ENCODE results near the gene TSSC4. TPM values are rescaled to one million over a fixed set of nuclear protein-coding genes. Genes with fewer than 3 reads are reported as not detected.

TSSC4 gene
- total and polyA plus RNA-seq, 5 donors from 2014 or later: 59.6 to 97.4 (median 69.8) TPM

GRCh38 chr11:2439820-2440219 lies 39.3 kb downstream of the TSSC4 start:
- peak overlapping the region in 1 of 4 donors; percentile 75 for H3K4me3 Mint-ChIP-seq
- H3K36me3 ChIP-seq (ENCODE audit: control insufficient read depth, insufficient read depth, low read length): no peaks in the 10 kb centered on the region

DNA sequence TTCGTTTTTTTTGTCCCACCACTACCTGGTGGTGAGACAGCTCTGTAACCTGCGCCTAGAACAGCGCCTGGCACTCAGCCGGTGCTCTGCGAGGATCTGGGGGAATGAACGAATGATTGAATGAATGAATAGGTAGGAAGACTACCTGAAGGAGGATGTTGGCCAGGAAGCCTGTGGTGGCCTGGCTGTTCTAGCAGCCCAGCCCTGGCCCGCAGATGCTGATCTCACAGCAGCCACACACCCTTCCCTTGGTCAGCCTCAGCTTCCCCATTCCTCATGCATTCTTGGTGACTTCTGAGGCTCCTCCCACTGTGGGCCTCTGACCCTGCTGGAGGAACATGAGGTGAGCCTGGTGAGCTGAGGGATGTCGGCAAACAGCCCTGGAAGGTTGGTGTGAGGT lies 40.1 kb downstream of the TSSC4 start:
- no peaks in the 10 kb centered on the region for H3K27me3 ChIP-seq (ENCODE audit: control insufficient read depth, insufficient read depth, low read length)

More at GRCh38 chr11:2439820-2440219, 39.3 kb downstream of the TSSC4 start:
- H3K27ac Mint-ChIP-seq: peak overlapping the region in 1 of 3 donors; percentile 86
- ATAC-seq (ENCODE audit: low read depth in 2 of 2) (no peak), DNase-seq (no peak)
- H3K27me3 Mint-ChIP-seq: peaks cover 11% of the 10 kb centered on the region
- peaks cover 0 to 2% (median 0%) of the 10 kb centered on the region in 7 donors for H3K9me3 Mint-ChIP-seq
- H3K4me1 ChIP-seq (ENCODE audit: control insufficient read depth, insufficient read depth, low read length, poor library complexity, severe bottlenecking): peaks cover 22% of the 10 kb centered on the region
- H3K27ac ChIP-seq (ENCODE audit: insufficient read depth, low read length, poor library complexity, severe bottlenecking): no peak overlapping the region
- H3K27me3 ChIP-seq (ENCODE audit: control insufficient read depth, insufficient read depth, low read length): no peaks in the 10 kb centered on the region
- no peaks in the 10 kb centered on the region for H3K36me3 Mint-ChIP-seq
- no peaks in the 10 kb centered on the region for H3K9me3 ChIP-seq (ENCODE audit: control insufficient read depth in 2 of 2, low read length in 2 of 2)
- H3K4me1 Mint-ChIP-seq: peaks cover 11 to 20% (median 15%) of the 10 kb centered on the region in 4 donors
- H3K4me3 ChIP-seq (ENCODE audit: low read depth, low read length): no peak overlapping the region

DNA sequence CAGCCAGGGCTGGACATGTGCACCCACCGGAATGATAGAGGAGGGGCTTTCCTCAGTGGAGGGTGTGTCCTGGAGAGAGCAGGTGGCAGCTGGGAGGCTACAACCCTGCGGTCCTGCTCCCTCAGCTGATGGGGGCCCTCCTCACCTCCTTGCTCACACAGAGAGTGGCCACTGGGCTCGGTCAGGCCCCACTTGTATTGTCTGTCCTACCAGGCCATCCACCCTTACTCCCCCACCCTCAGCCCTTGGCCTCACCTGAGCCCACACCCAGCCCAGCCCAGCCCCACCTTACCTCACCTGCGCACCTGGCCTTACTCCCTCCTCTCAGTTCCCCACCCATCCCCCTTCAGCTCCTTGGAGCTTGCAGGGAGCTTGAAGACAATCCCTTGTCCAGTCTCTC lies 40.6 kb downstream of the TSSC4 start:
- Histone ChIP-seq H3K9me3 (ENCODE audit: control insufficient read depth in 2 of 2, low read length in 2 of 2) (no peaks in the 10 kb centered on the region), H3K4me3 (ENCODE audit: low read depth, low read length) (no peak overlapping the region), H3K36me3 (ENCODE audit: control insufficient read depth, insufficient read depth, low read length) (no peaks in the 10 kb centered on the region), H3K27me3 (ENCODE audit: control insufficient read depth, insufficient read depth, low read length) (no peaks in the 10 kb centered on the region), H3K4me1 (ENCODE audit: control insufficient read depth, insufficient read depth, low read length, poor library complexity, severe bottlenecking) (peaks cover 30% of the 10 kb centered on the region), H3K27ac (ENCODE audit: insufficient read depth, low read length, poor library complexity, severe bottlenecking) (no peak overlapping the region)
- Mint-ChIP-seq H3K27me3 (peaks cover 11% of the 10 kb centered on the region), H3K4me1 (peaks cover 11 to 29% (median 15%) of the 10 kb centered on the region in 4 donors), H3K27ac (peak overlapping the region in 1 of 3 donors; percentile 36), H3K9me3 (peaks cover 0 to 2% (median 0%) of the 10 kb centered on the region in 7 donors), H3K4me3 (no peak overlapping the region), H3K36me3 (no peaks in the 10 kb centered on the region)
- DNase-seq: no peak
- ATAC-seq (ENCODE audit: low read depth in 2 of 2): no peak

More for the DNA sequence above, 40.1 kb downstream of the TSSC4 start:
- Mint-ChIP-seq H3K4me3 (no peak overlapping the region), H3K9me3 (peaks cover 0 to 2% (median 0%) of the 10 kb centered on the region in 7 donors), H3K36me3 (no peaks in the 10 kb centered on the region), H3K4me1 (peaks cover 11 to 25% (median 15%) of the 10 kb centered on the region in 4 donors), H3K27me3 (peaks cover 11% of the 10 kb centered on the region), H3K27ac (no peak overlapping the region)
- Histone ChIP-seq H3K27ac (ENCODE audit: insufficient read depth, low read length, poor library complexity, severe bottlenecking) (no peak overlapping the region), H3K9me3 (ENCODE audit: control insufficient read depth in 2 of 2, low read length in 2 of 2) (no peaks in the 10 kb centered on the region), H3K4me1 (ENCODE audit: control insufficient read depth, insufficient read depth, low read length, poor library complexity, severe bottlenecking) (peaks cover 26% of the 10 kb centered on the region), H3K4me3 (ENCODE audit: low read depth, low read length) (no peak overlapping the region), H3K36me3 (ENCODE audit: control insufficient read depth, insufficient read depth, low read length) (no peaks in the 10 kb centered on the region)
- ATAC-seq (ENCODE audit: low read depth in 2 of 2) (no peak), DNase-seq (no peak)

- peak; percentile 32 to 44 for ATAC-seq (ENCODE audit: low read depth in 2 of 2)
- peaks cover 11% of the 10 kb centered on the region for H3K27me3 Mint-ChIP-seq
- Histone ChIP-seq H3K27ac (ENCODE audit: insufficient read depth, low read length, poor library complexity, severe bottlenecking) (no peak overlapping the region), H3K4me1 (ENCODE audit: control insufficient read depth, insufficient read depth, low read length, poor library complexity, severe bottlenecking) (peaks cover 44% of the 10 kb centered on the region), H3K36me3 (ENCODE audit: control insufficient read depth, insufficient read depth, low read length) (no peaks in the 10 kb centered on the region), H3K9me3 (ENCODE audit: control insufficient read depth in 2 of 2, low read length in 2 of 2) (no peaks in the 10 kb centered on the region), H3K4me3 (ENCODE audit: low read depth, low read length) (no peak overlapping the region), H3K27me3 (ENCODE audit: control insufficient read depth, insufficient read depth, low read length) (no peaks in the 10 kb centered on the region)
- H3K9me3 Mint-ChIP-seq: peaks cover 0 to 2% (median 0%) of the 10 kb centered on the region in 7 donors
- H3K36me3 Mint-ChIP-seq: no peaks in the 10 kb centered on the region
- H3K4me3 Mint-ChIP-seq: peak overlapping the region in 2 of 4 donors; percentile 63 to 85
- peak overlapping the region in 2 of 3 donors; percentile 12 to 60 for H3K27ac Mint-ChIP-seq
- peak in 2 of 3 donors; percentile 33 to 75 for DNase-seq
- H3K4me1 Mint-ChIP-seq: peaks cover 11 to 40% (median 24%) of the 10 kb centered on the region in 4 donors
Observed at GRCh38 chr11:2442589-2442988, 42.0 kb downstream of the TSSC4 start.

DNA sequence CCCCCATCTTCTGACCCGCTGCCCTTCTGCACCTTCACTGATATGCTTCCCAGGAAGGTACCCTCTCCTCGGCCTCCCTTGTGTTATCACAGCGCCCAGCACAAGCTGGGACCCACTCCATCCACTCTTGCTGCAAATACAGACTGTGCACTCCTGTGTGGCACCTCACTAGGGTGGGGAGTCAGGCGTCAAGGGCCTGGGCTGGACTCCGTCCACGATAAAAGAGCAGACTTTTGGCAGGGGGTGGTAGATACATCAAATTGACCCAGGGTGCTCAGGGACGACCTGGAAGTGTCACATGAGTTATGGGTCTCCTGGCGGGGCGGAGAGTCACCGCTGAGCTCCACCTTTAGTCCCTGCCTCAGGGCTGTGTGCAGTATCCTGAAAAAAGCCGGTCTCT lies 42.9 kb downstream of the TSSC4 start:
- ATAC-seq (ENCODE audit: low read depth in 2 of 2): no peak

DNA sequence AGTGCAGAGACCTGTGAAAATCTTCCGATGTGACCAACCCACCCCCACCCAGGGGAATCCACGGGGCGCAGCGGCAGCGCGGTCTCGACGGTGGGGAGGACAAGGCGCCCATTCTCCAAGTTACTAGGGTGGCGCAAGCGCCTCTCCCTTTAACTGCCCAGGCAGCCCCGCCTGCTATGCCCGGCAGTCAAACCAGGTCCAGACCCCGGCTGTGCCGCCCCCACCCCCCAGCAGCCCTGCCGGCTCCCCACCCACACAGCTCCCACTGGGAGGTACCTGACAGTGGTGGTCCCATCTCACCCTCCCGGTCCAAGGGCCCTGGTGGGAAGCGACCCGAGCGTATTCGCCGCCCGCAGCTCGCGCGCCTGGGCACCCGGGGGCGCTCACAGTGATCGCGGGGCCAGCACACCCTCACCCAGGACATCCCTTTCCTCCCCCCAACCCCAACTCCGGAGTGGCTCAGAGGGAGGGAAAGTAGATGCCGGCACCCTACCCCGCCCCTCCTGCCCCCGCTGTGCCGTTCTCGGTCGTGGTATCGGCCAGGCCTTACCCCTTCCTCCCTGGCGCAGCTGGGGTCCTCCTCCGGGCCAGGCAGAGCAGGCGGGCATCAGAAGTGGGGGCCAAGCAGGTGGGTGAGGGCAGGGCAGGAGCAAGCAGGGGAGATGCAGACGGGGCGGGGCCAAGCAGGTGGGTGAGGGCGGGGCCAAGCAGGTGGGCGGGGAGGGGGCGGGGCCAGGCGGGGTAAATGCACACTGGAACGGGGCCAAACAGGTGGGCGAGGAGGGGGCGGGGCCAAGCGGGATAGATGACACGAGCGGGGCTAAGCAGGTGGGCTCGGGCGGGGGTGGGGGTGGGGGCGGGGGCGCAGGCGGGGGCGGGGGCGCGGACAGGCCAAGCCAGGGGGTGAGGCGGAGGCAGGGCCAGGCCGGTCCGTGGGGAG lies 43.6 kb downstream of the TSSC4 start, which contains the start of gene TRPM5:
TSS of gene TRPM5 (minus strand) at position 634 of the 940 bp plus-strand sequence. CDS start 21,478 bp downstream, outside the sequence.
- peaks cover under 1% of the 10 kb centered on the region for H3K27me3 Mint-ChIP-seq
- Histone ChIP-seq H3K4me3 (ENCODE audit: low read depth, low read length) (peak within 1 kb of the TSS; percentile 37), H3K27me3 (ENCODE audit: control insufficient read depth, insufficient read depth, low read length) (no peaks in the 10 kb centered on the region), H3K4me1 (ENCODE audit: control insufficient read depth, insufficient read depth, low read length, poor library complexity, severe bottlenecking) (peaks cover 54% of the 10 kb centered on the region), H3K9me3 (ENCODE audit: control insufficient read depth in 2 of 2, low read length in 2 of 2) (no peaks in the 10 kb centered on the region), H3K36me3 (ENCODE audit: control insufficient read depth, insufficient read depth, low read length) (no peaks in the 10 kb centered on the region), H3K27ac (ENCODE audit: insufficient read depth, low read length, poor library complexity, severe bottlenecking) (peak within 1 kb of the TSS; percentile 33)
- peak within 1 kb of the TSS; percentile 93 to 95 (median 94) for H3K4me3 Mint-ChIP-seq
- ATAC-seq (ENCODE audit: low read depth in 2 of 2): peak; percentile 26 to 39
- peak; percentile 42 to 69 (median 66) for DNase-seq
- peak within 1 kb of the TSS in 2 of 3 donors; percentile 85 to 86 for H3K27ac Mint-ChIP-seq
- no peaks in the 10 kb centered on the region for H3K36me3 Mint-ChIP-seq
- peaks cover 8 to 49% (median 25%) of the 10 kb centered on the region in 4 donors for H3K4me1 Mint-ChIP-seq
- no peaks in the 10 kb centered on the region for H3K9me3 Mint-ChIP-seq

More for the DNA sequence above, 42.9 kb downstream of the TSSC4 start:
- Mint-ChIP-seq H3K4me3 (peak overlapping the region; percentile 63 to 85 (median 76)), H3K27ac (peak overlapping the region in 2 of 3 donors; percentile 72 to 85), H3K27me3 (peaks cover 7% of the 10 kb centered on the region), H3K36me3 (no peaks in the 10 kb centered on the region), H3K9me3 (no peaks in the 10 kb centered on the region), H3K4me1 (peaks cover 11 to 46% (median 25%) of the 10 kb centered on the region in 4 donors)
- DNase-seq: no peak
- no peak overlapping the region for H3K4me3 ChIP-seq (ENCODE audit: low read depth, low read length)
- H3K27me3 ChIP-seq (ENCODE audit: control insufficient read depth, insufficient read depth, low read length): no peaks in the 10 kb centered on the region
- H3K36me3 ChIP-seq (ENCODE audit: control insufficient read depth, insufficient read depth, low read length): no peaks in the 10 kb centered on the region
- peaks cover 52% of the 10 kb centered on the region for H3K4me1 ChIP-seq (ENCODE audit: control insufficient read depth, insufficient read depth, low read length, poor library complexity, severe bottlenecking)
- peak overlapping the region; percentile 23 for H3K27ac ChIP-seq (ENCODE audit: insufficient read depth, low read length, poor library complexity, severe bottlenecking)
- no peaks in the 10 kb centered on the region for H3K9me3 ChIP-seq (ENCODE audit: control insufficient read depth in 2 of 2, low read length in 2 of 2)

GRCh38 chr11:2444821-2445745 lies 44.5 kb downstream of the TSSC4 start, which contains the start of gene KCNQ1:
Gene KCNQ1, plus strand, starts transcription at chr11:2445008. Its CDS starts 91 bp downstream, at chr11:2445099.
- Mint-ChIP-seq H3K4me1 (peaks cover 6 to 52% (median 25%) of the 10 kb centered on the region in 4 donors), H3K4me3 (peak within 1 kb of the TSS; percentile 93 to 95 (median 94)), H3K36me3 (no peaks in the 10 kb centered on the region), H3K9me3 (no peaks in the 10 kb centered on the region), H3K27me3 (no peaks in the 10 kb centered on the region), H3K27ac (peak within 1 kb of the TSS in 2 of 3 donors; percentile 65 to 86)
- H3K36me3 ChIP-seq (ENCODE audit: control insufficient read depth, insufficient read depth, low read length): no peaks in the 10 kb centered on the region
- ATAC-seq (ENCODE audit: low read depth in 2 of 2) (peak; percentile 38 to 47), DNase-seq (peak; percentile 37 to 64 (median 40))
- peak within 1 kb of the TSS; percentile 33 for H3K27ac ChIP-seq (ENCODE audit: insufficient read depth, low read length, poor library complexity, severe bottlenecking)
- no peaks in the 10 kb centered on the region for H3K9me3 ChIP-seq (ENCODE audit: control insufficient read depth in 2 of 2, low read length in 2 of 2)
- peak within 1 kb of the TSS; percentile 37 for H3K4me3 ChIP-seq (ENCODE audit: low read depth, low read length)
- H3K27me3 ChIP-seq (ENCODE audit: control insufficient read depth, insufficient read depth, low read length): no peaks in the 10 kb centered on the region
- peaks cover 54% of the 10 kb centered on the region for H3K4me1 ChIP-seq (ENCODE audit: control insufficient read depth, insufficient read depth, low read length, poor library complexity, severe bottlenecking)

All from CD4-positive, CD25-positive, alpha-beta regulatory T cell (primary cell).